Bone marrow (tissue), 2 donors: Measurements from ENCODE around the gene DHRS12.

ENCODE experiments used
- DNase-seq, 2 donors: peaks; one replicate each; lab custom pipeline; 2025; lab: John Stamatoyannopoulos, UW

DHRS12 gene

GRCh38 chr13:51759240-51759639, 44.7 kb downstream of the DHRS12 start:
- DNase-seq = no peak

- DNase-seq = no peak
These were observed 45.3 kb downstream of the DHRS12 start for GRCh38 chr13:51758691-51759090.

- DNase-seq = no peak
These were observed 47.3 kb downstream of the DHRS12 start for GRCh38 chr13:51756651-51757050.

DNA sequence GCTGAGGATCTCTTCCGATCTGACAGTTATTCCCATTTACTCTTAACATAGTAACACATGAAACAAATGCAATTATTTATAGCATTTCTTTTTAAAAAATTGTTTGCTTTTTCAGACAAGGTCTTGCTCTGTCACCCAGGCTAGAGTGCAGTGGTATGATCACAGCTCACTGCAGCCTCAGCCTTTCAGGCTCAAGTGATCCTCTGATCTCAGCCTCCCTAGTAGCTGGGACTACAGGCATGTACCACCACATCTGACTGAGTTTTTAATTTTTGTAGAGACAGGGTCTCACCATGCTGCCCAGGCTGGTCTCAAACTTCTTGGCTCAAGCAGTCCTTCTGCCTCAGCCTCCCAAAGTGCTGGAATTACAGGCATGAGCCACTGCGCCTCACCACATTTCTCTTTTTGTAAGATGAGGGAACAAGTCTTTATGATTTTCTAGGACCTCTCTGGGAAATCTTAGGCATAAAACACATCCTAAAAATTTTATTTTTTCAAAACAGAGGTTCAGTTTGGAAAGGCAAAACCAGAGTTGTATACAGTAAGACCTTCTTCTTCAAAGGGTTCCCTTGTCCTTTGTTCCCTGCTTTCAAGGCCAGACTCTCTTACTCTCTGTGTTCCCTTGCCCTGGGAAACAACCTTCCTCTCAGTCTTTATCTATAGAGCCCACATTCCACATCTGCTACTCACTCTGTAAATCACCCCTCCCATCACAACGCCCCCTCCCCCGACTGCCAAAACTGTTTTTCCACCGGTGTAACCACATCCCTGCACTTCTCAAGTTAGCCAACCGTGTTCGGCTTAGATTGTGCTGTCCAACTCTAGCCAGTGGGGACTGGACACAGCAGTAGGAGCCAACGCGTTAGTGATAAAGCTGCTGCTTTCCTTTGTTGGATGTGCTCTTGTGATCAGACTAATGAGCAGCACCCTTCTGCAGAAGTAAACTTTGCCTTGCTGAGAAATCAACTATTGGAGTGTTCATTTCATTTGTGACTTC, 56.2 kb downstream of the DHRS12 start:
- DNase-seq = no peak

- DNase-seq = no peak
These were observed 57.2 kb downstream of the DHRS12 start for GRCh38 chr13:51746802-51747201.

DNA sequence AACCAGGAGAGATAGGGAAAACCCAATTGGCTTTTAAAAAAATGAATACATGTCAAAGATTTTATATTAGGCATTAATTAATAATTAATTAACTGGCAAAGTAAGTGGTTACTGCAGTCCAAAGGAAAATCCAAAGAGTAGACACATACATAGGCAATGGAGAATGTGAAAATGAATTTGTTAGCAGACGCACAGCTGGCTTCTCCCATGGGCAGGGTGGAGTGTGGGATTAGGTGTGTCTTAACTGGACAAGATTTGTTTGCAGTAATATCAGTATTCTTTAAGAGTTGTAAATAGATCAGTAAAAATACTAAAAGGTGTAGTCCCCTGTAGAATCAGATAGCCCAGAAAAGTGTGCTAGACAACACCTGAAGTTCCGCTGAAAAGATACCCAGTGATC, 58.7 kb downstream of the DHRS12 start:
- no peak for DNase-seq

GRCh38 chr13:51742611-51743010, 61.4 kb downstream of the DHRS12 start:
- no peak for DNase-seq

DNA sequence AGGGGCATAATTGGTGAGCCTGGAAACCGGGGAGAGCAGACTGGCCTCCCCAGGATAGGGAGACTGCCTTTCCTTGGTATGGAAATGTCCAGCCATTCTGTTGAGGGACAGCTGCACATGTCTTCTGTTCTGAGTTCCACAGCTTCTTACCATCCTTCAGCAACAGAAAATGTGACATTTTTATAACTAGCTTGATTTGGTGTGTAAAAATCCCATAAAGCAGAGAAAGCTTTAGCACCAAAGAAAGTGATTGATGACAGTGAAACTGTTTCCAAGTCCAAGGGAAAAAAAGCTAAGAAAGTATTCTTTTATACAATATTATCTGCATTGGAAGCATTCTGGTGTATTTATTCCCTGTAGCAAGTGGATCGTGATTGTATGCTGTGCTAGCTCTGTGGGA, 61.9 kb downstream of the DHRS12 start:
- DNase-seq = no peak

GRCh38 chr13:51740698-51741097, 63.3 kb downstream of the DHRS12 start:
- no peak for DNase-seq

DNA sequence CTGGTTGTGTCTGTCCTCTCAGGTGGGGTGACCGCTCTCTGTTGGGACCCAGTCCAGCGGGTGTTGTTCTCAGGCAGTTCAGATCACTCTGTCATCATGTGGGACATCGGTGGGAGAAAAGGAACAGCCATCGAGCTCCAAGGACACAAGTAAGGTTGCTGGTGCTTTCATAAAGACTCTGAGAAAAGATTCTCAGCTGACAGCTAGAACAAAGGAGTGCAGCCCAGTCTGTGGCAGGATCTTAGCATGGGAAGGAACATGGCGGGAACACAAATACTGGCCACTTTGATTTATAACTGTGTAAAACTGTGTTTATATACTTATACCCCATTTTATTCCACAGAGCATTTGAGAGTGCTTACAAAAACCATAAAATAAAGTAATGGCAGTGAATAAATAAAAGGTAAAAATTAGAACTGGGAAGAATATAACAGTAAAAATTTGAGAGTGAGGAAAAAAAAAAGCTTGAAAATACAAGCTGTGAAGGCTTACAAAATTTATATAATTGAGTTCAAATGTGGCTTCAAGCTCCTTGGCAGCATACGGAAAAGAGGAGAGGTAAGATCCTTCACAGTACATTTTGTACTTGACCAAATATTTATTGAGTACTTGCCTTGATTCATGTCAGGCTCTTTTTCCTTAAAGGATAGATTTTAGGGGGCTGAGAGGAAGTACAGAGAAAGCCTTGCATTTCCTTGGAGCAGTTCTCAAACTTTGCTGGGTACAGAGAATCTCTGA, 64.8 kb downstream of the DHRS12 start:
- no peak for DNase-seq

DNA sequence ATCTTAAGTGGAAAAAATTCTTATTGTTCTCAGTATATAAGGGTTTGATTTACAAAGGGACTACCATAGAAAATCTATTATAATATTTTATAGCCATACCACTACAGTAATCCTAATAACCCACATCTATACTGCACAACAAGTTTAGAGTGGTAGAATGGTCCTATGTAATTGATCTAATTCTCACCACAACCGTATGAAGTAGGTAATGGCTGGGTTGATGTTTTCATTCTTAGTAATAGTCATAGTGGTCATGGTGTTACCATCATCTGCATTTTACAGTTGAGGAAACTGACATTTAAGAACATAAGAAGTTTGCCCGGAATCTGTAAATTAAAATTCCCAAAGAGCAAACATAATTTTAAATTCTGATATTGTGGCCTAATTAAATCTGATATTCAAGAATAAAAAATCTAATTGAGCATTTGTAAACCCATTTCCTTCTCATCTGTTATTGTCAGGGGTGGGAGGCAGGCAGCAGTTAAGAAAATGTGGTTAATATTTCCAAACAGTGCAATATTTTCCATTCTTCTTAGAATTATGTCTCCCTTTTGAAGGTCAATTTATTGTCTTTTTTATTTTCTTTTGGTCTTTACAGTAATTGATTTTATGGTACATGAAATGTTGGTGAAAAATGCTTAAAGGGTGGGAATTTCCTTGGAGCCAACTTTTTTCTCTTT, 65.6 kb downstream of the DHRS12 start:
- no peak for DNase-seq

GRCh38 chr13:51737609-51738008, 66.4 kb downstream of the DHRS12 start:
- no peak for DNase-seq

- no peak for DNase-seq
These were observed 69.2 kb downstream of the DHRS12 start for GRCh38 chr13:51734786-51735185.

GRCh38 chr13:51733374-51734298, 70.3 kb downstream of the DHRS12 start:
- no peak for DNase-seq

GRCh38 chr13:51731759-51732158, 72.2 kb downstream of the DHRS12 start:
- DNase-seq = no peak

DNA sequence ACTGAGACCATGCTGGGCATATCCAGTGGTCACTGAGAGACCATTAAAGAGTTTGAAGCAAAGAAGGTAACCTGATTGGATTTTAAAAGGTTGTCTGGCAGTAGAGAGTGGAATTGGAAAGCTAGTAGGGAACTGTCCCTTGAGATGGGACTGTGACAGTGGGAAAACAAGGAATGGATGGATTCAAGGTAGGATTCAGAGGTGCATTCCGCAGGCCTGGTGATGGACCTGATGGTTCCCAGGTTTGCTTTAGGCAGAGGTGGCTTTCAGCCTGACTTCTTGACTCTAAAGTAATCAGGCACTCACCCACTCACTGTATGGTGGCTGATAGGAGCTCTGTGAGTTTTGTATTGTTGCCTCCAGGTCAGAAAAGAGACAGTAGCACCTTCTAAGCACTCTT, 73.0 kb downstream of the DHRS12 start:
- DNase-seq = no peak

GRCh38 chr13:51729866-51730553, 74.0 kb downstream of the DHRS12 start:
- DNase-seq = peak in 1 of 2 donors; percentile 90

DNA sequence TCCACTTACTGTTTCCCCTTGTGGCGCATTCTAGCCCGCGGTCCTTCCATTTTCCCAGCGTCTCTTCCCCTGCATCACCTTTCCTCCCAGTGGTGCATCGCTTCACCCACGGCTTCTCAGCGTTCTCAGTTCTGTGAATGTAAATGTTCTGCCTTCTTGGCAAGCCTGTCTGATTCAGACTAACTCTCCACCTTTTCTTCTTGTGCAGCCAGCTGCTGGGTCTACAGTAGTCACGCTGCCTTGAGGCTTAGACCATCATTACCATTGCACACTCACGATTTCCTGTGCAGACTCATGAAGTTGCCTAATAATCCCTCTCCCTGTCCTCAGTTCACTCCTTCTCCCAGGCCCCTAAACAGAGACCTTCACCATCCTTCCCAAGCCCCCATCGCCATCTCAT, 75.0 kb downstream of the DHRS12 start:
- DNase-seq = peak in 1 of 2 donors; percentile 55

DNA sequence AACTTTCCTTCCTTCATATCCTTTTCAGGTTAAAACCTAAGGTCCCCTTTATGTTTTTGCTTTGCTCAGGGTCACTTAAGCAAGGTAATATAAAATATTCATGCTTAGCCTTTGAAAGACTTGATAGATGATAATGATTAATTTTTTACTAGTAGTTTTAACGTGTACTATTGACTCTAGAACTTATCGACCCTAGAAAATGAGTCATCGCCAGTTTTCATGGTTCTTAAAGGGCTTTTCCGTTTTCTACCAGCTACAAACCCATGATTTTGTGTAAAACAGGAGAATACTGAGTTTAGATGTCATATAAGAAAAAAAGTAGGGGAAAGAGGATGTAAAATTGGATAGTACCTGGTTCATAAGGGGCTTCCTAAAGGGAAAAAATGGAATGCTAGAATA, 75.7 kb downstream of the DHRS12 start:
- DNase-seq = no peak

DNA sequence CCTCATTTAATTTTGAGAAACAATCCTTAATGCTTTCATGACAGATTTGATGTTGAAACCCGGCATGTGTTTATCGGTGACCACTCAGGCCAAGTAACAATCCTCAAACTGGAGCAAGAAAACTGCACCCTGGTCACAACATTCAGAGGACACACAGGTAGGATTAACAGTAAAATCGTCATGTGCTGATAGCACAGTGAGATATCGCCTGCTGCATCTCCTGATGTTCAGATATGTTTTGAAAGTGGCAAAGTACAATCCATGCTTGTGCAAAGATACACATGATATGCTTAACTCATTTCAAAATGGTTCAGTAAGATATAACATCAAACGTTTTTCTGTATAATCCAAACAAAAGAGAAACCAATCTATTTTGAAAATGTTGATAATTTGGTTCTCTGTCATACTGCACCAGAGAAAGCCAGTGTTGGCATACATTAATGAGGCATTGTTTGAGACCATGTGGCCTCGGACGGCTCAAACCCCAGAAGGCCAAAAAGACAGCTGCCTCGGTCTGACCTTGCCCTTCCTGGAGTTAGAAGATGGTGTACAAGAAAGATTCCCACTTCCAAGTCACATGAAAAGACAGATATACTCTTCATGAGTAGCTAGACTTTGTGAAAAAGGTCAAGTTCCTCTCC, 76.2 kb downstream of the DHRS12 start:
- DNase-seq = no peak
